Psoas muscle (tissue), 8 donors: ENCODE data around the gene SLC38A10. TPM values are rescaled to one million over a fixed set of nuclear protein-coding genes. Genes with fewer than 3 reads are reported as not detected.

Experiments used
- ATAC-seq, 4 donors: fragments of 200-7000 bp; cut with Tn5 transposase; one replicate each; pipeline ENCODE4 v1.9.1; 2020; ENCODE audit warnings: moderate library complexity in 3 of 4, mild to moderate bottlenecking in 2 of 4
- DNase-seq, 2 donors: peaks; one replicate each; pipeline ENCODE4 v3.0.0-alpha.2; 2020
- H3K27ac ChIP-seq: fragments of 200-600 bp; one replicate; pipeline ENCODE4 v1.8.0; 2022
- H3K27me3 ChIP-seq, 3 donors: fragments of 200-600 bp in 1 of 3; one replicate each; pipeline versions ENCODE4 v1.6.1 to v1.8.0; 2013 to 2022; ENCODE audit warnings: low read length in 2 of 3, mild to moderate bottlenecking in 2 of 3, moderate library complexity in 1 of 3; ENCODE audit not compliant: insufficient read depth in 3 of 3
- H3K36me3 ChIP-seq, 2 donors: fragments of 200-600 bp in 1 of 2; one replicate each; pipeline versions ENCODE4 v1.6.1 to v1.8.0; 2013 to 2022; ENCODE audit warnings: low read depth in 1 of 2, mild to moderate bottlenecking in 1 of 2, moderate library complexity in 1 of 2; ENCODE audit not compliant: insufficient read depth in 1 of 2
- H3K4me1 ChIP-seq: fragments of 200-600 bp; one replicate; pipeline ENCODE4 v1.8.0; 2022
- H3K4me3 ChIP-seq: fragments of 200-600 bp; one replicate; pipeline ENCODE4 v1.8.0; 2022; ENCODE audit warnings: mild to moderate bottlenecking
- H3K9me3 ChIP-seq: fragments of 200-600 bp; one replicate; pipeline ENCODE4 v1.8.0; 2022
- WGBS, 3 donors: extraction: QIAGEN DNeasy Blood & Tissue Kit; methylation state at CpG; one replicate each; pipeline versions ENCODE4 v1.1.6 to v1.1.7; 2013; 5-methylcytosine and 5-hydroxymethylcytosine counted together
- intact Hi-C, 2 donors: fragments of 100-400 bp; cut with DNase I; formaldehyde crosslinking; loops; one replicate each; pipeline versions ENCODE4 v1.11.0 to v1.14.2; 2022
- polyA plus RNA-seq, 3 donors: library from polyadenylated mRNA; stranded (reverse); fragments of 200-250 nt; gene quantifications; one replicate each; pipeline ENCODE4 v1.2.3, GENCODE V29; 2013
- total RNA-seq, 4 donors: library from RNA; stranded (reverse); fragmentation: NEBNext Ultra II Directional in 2 of 4; extraction: Animal tissue kit (Norgen Biotek cat#: 25700) in 2 of 4; gene quantifications; one replicate each; pipeline versions ENCODE4 v1.2.1 to v1.2.4, GENCODE V29; 2021 to 2023
- TF ChIP-seq, protein P1 (sequence below): fragments of 200-600 bp; IDR thresholded peaks from one replicate; pipeline ENCODE4 v1.8.0; 2022; ENCODE audit warnings: antibody characterized with exemption
- donor health status: healthy with polysubstance abuse.
- donor health status: DM: no; HTN: no; CAD: no; lungs with moderate emphysema.
- donor health status: Bipolar disorder and iron deficiency.
- donor health status: healthy.
- donor health status: DM: yes; HTN: yes; CAD: no.
- donor health status: DM: no; HTN: no; CAD: no.
- donor health status: DM: no; HTN: no; CAD: no.
- donor health status: DM: yes; HTN: yes; CAD: no.

Gene SLC38A10
- total and polyA plus RNA-seq, 7 donors = 16.7 to 40.6 (median 19.8) TPM

DNA sequence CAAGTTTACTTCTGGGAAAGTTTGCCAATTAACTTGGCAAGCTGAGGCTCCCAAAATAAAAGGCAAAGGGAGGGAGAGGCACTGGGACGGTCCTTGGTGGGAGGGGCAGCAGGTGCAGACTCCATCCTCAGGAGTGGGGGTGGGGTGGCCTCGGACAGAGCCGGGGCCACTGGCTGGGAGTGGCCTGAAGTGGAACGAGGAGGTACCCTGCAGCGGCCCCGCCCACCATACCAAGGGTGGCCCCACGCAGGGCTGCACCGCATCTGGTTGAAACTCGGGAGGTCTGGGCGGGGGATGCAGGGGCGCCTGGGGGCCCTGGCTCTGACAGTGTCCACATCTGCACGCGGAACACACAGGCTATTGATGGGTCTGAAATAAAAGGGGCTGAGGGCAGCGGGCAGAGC is 42.4 kb upstream of the SLC38A10 start:
- no peak overlapping the region for H3K27ac ChIP-seq

DNA sequence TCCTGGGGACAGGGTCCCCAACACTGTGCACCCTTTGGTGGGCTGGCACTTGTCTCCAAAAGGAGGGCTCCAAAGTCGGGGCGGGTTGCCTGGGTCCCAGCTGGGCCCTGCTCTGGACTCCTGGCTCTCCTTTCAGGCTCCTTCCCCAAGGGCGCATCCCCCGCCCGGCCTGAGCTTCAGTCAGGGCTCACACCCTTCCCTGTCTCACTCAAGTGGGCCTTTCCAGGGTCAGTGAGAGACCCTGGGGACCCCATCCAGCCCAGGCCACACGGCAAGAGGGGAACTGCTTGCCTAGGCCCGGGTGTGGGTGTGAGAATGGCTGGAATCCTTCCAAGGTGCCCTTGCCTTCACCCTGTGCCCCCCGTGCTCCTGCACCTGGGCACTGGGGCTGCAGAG is 41.8 kb upstream of the SLC38A10 start:
- H3K4me3 ChIP-seq = no peak overlapping the region
- H3K27me3 ChIP-seq = no peaks in the 10 kb centered on the region
- H3K4me1 ChIP-seq = peaks cover 40% of the 10 kb centered on the region
- H3K9me3 ChIP-seq = no peaks in the 10 kb centered on the region
- H3K27ac ChIP-seq = no peak overlapping the region
- ATAC-seq (no peak), DNase-seq (peak in 1 of 2 donors; percentile 51)
- H3K36me3 ChIP-seq = no peaks in the 10 kb centered on the region
- WGBS, 3 donors = 64 to 68% (median 67%) methylated on average over 8 of the region's 8 CpGs
- intact Hi-C loops = no loop called here
- TF ChIP-seq, protein P1, sequence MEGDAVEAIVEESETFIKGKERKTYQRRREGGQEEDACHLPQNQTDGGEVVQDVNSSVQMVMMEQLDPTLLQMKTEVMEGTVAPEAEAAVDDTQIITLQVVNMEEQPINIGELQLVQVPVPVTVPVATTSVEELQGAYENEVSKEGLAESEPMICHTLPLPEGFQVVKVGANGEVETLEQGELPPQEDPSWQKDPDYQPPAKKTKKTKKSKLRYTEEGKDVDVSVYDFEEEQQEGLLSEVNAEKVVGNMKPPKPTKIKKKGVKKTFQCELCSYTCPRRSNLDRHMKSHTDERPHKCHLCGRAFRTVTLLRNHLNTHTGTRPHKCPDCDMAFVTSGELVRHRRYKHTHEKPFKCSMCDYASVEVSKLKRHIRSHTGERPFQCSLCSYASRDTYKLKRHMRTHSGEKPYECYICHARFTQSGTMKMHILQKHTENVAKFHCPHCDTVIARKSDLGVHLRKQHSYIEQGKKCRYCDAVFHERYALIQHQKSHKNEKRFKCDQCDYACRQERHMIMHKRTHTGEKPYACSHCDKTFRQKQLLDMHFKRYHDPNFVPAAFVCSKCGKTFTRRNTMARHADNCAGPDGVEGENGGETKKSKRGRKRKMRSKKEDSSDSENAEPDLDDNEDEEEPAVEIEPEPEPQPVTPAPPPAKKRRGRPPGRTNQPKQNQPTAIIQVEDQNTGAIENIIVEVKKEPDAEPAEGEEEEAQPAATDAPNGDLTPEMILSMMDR = no peak

More for the DNA sequence above, 42.4 kb upstream of the SLC38A10 start:
- peaks cover 40% of the 10 kb centered on the region for H3K4me1 ChIP-seq
- H3K36me3 ChIP-seq = no peaks in the 10 kb centered on the region
- no peaks in the 10 kb centered on the region for H3K9me3 ChIP-seq
- H3K4me3 ChIP-seq = no peak overlapping the region
- no peaks in the 10 kb centered on the region for H3K27me3 ChIP-seq
- intact Hi-C loops = no loop called here
- WGBS, 3 donors = 38 to 51% (median 44%) methylated on average over 14 of the region's 14 CpGs
- TF ChIP-seq, protein P1 = no peak
- ATAC-seq (peak in 3 of 4 donors; percentile 18 to 35 (median 26)), DNase-seq (peak in 1 of 2 donors; percentile 75)

DNA sequence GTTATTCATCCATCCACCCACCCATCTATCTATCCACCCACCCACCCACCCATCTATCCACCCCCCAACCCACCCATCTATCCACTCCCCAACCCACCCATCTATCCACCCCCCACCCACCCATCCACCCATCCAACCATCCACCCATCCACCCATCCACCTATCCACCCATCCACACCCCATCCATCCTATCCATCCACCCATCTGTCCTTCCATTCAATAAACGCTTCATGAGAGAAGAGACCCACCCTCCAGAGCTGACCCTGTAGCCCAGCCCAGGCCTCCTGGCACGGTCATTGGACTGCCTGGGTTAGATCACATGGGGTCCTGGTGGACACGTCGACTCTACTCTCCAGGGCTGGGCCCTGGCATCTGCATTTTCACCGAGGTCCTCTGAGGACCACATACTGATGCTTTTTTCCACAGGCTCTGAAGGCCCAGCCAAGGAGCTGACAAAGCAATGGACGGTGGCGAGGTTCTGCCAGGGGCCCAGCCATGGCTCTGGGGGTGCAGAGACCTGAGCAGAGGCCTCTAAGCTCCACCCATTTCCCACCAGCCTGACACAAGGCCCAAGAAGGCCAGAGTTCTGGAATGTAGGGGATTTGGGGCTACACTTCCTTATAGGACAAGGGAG is 41.3 kb upstream of the SLC38A10 start:
- Histone ChIP-seq H3K4me1 (peaks cover 40% of the 10 kb centered on the region), H3K27ac (no peak overlapping the region)
- intact Hi-C loops = no loop called here

DNA sequence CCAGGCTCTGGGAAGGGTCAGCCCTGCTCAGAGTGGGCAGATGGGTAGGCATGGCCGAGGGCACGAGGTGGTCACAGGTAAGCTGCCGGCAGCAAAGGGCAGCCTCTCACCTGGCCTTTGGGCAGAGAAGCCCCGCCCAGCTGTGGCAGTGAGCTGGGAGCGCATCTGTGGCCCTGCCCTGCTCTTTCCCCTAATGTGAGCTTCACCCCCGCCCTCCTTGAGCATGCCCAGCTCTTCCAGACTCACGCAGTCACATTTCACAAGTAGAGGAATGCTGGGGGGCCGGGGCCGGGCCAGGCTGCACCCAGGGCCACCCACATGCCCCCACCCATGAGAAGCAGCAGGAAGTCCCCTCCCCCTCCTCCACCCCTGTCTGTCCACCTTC is 40.7 kb upstream of the SLC38A10 start:
- WGBS, 3 donors = 84 to 92% (median 90%) methylated on average over 9 of the region's 9 CpGs
- no peak for ATAC-seq
- Histone ChIP-seq H3K9me3 (no peaks in the 10 kb centered on the region), H3K4me3 (no peak overlapping the region), H3K36me3 (no peaks in the 10 kb centered on the region), H3K4me1 (peaks cover 41% of the 10 kb centered on the region), H3K27ac (no peak overlapping the region), H3K27me3 (no peaks in the 10 kb centered on the region)
- peak in 1 of 2 donors; percentile 47 for DNase-seq
- intact Hi-C loops = no loop called here
- TF ChIP-seq, protein P1 = no peak

More for the DNA sequence above, 41.3 kb upstream of the SLC38A10 start:
- H3K4me3 ChIP-seq = no peak overlapping the region
- no peaks in the 10 kb centered on the region for H3K27me3 ChIP-seq
- ATAC-seq = no peak
- no peaks in the 10 kb centered on the region for H3K36me3 ChIP-seq
- H3K9me3 ChIP-seq = no peaks in the 10 kb centered on the region
- TF ChIP-seq, protein P1 = no peak
- DNase-seq = no peak
- 87 to 96% (median 93%) methylated on average over 7 of the region's 7 CpGs for WGBS, 3 donors
